OCI-LY7 (cell line): ENCODE results near the gene THOC1.

Source experiments
- CTCF ChIP-seq: fragments of 200-600 bp; sonication (generic); conservative IDR thresholded peaks from 2 replicates; pipeline ENCODE4 v1.5.1; 2014; ENCODE audit warnings: mild to moderate bottlenecking, antibody characterized with exemption, low read length, moderate library complexity, mixed read lengths
- EZH2phosphoT487 ChIP-seq: fragments of 200-600 bp; sonication (generic); IDR thresholded peaks from 2 replicates; pipeline ENCODE4 v1.6.1; 2018; ENCODE audit warnings: low read depth, borderline replicate concordance, mild to moderate bottlenecking, mixed run types, antibody characterized with exemption, low read length, moderate library complexity, mixed read lengths

- TF ChIP-seq CTCF, result no peak
- no peak for TF ChIP-seq EZH2phosphoT487
These were observed 68.6 kb downstream of the THOC1 start for GRCh38 chr18:199214-199613.
